ENCODE measurements around the gene KLF16. TPM values are rescaled to one million over a fixed set of nuclear protein-coding genes. Genes with fewer than 3 reads are reported as not detected.

The KLF16 gene
- total RNA-seq, 1 donor from 2014 or later: 26.3 TPM

GRCh38 chr19:1826557-1827521, 36.5 kb downstream of the KLF16 start:
- Mint-ChIP-seq H3K4me1 (ENCODE audit: unreplicated experiment) (peaks cover 5% of the 10 kb centered on the region), H3K27me3 (ENCODE audit: unreplicated experiment) (no peaks in the 10 kb centered on the region), H3K27ac (ENCODE audit: unreplicated experiment) (no peak overlapping the region), H3K36me3 (ENCODE audit: unreplicated experiment) (peaks cover 11% of the 10 kb centered on the region), H3K9me3 (ENCODE audit: unreplicated experiment) (no peaks in the 10 kb centered on the region), H3K4me3 (ENCODE audit: unreplicated experiment) (no peak overlapping the region)
- DNase-seq (ENCODE audit: extremely low spot score, unreplicated experiment): no peak
- no peak for TF ChIP-seq CTCF (IDR thresholded peaks at IDR 0.05)

- peaks cover 11% of the 10 kb centered on the region for H3K36me3 Mint-ChIP-seq (ENCODE audit: unreplicated experiment)
- H3K27ac Mint-ChIP-seq (ENCODE audit: unreplicated experiment): peak overlapping the region; percentile 46
- no peak overlapping the region for H3K4me3 Mint-ChIP-seq (ENCODE audit: unreplicated experiment)
- H3K4me1 Mint-ChIP-seq (ENCODE audit: unreplicated experiment): peaks cover 5% of the 10 kb centered on the region
- peak; percentile 86 for TF ChIP-seq CTCF (IDR thresholded peaks at IDR 0.05)
- no peaks in the 10 kb centered on the region for H3K9me3 Mint-ChIP-seq (ENCODE audit: unreplicated experiment)
- no peaks in the 10 kb centered on the region for H3K27me3 Mint-ChIP-seq (ENCODE audit: unreplicated experiment)
- DNase-seq (ENCODE audit: extremely low spot score, unreplicated experiment): peak; percentile 93
Observed at GRCh38 chr19:1825909-1826556, 37.3 kb downstream of the KLF16 start.

GRCh38 chr19:1824252-1824622, 39.1 kb downstream of the KLF16 start:
- DNase-seq (ENCODE audit: extremely low spot score, unreplicated experiment): no peak
- Mint-ChIP-seq H3K27ac (ENCODE audit: unreplicated experiment) (no peak overlapping the region), H3K4me3 (ENCODE audit: unreplicated experiment) (no peak overlapping the region), H3K4me1 (ENCODE audit: unreplicated experiment) (peaks cover 5% of the 10 kb centered on the region), H3K9me3 (ENCODE audit: unreplicated experiment) (no peaks in the 10 kb centered on the region), H3K27me3 (ENCODE audit: unreplicated experiment) (no peaks in the 10 kb centered on the region), H3K36me3 (ENCODE audit: unreplicated experiment) (peaks cover 17% of the 10 kb centered on the region)
- no peak for TF ChIP-seq CTCF (IDR thresholded peaks at IDR 0.05)

- Mint-ChIP-seq H3K4me1 (ENCODE audit: unreplicated experiment) (peaks cover 5% of the 10 kb centered on the region), H3K36me3 (ENCODE audit: unreplicated experiment) (peaks cover 17% of the 10 kb centered on the region), H3K9me3 (ENCODE audit: unreplicated experiment) (no peaks in the 10 kb centered on the region), H3K4me3 (ENCODE audit: unreplicated experiment) (no peak overlapping the region), H3K27me3 (ENCODE audit: unreplicated experiment) (no peaks in the 10 kb centered on the region), H3K27ac (ENCODE audit: unreplicated experiment) (no peak overlapping the region)
- TF ChIP-seq CTCF (IDR thresholded peaks at IDR 0.05): no peak
- DNase-seq (ENCODE audit: extremely low spot score, unreplicated experiment): no peak
Observed at GRCh38 chr19:1823539-1824251, 39.7 kb downstream of the KLF16 start.
